SK-N-SH (cell line): Measurements from ENCODE around the gene F2R. TPM values are rescaled to one million over a fixed set of nuclear protein-coding genes. Genes with fewer than 3 reads are reported as not detected.

Experiments used
- CTCF ChIA-PET: fragments of 300-600, 350-600 bp; formaldehyde crosslinking; extraction: SDS; loops from one replicate; lab custom pipeline; 2021; lab: Yijun Ruan, JAX
- POLR2A ChIA-PET: fragments of 350-600 bp; sonication (Branson Sonifier 250); formaldehyde crosslinking; extraction: SDS; loops from one replicate; lab custom pipeline; 2020; ENCODE audit warnings: antibody characterized with exemption, inconsistent platforms; lab: Yijun Ruan, JAX
- DNase-seq: peaks from one replicate; pipeline ENCODE4 v3.0.0; 2012
- H2AFZ ChIP-seq: fragments of 200-600 bp; sonication (generic); 2 replicates; pipeline ENCODE4 v1.8.1; 2016; ENCODE audit warnings: antibody characterized with exemption, mild to moderate bottlenecking, low read depth
- H3F3A ChIP-seq: fragments of 200-600 bp; sonication (generic); replicated peaks from 2 replicates; pipeline ENCODE3; 2016; ENCODE audit warnings: antibody characterized with exemption, mild to moderate bottlenecking; ENCODE audit not compliant: insufficient read depth
- H3K27ac ChIP-seq, 2 experiments: fragments of 200-500 bp in 1 of 2; fragments of 200-600 bp in 1 of 2; sonication (Bioruptor generic) in 1 of 2; sonication (generic), shearing (Covaris generic) in 1 of 2; 2 replicates each; pipeline versions ENCODE4 v1.5.1 to v1.6.1; 2014 to 2016; ENCODE audit warnings: low read depth in 2 of 2, inconsistent platforms in 1 of 2, low read length in 1 of 2, mild to moderate bottlenecking in 1 of 2, mixed read lengths in 1 of 2
- H3K27me3 ChIP-seq: fragments of 200-600 bp; sonication (generic), shearing (Covaris generic); 2 replicates; pipeline ENCODE4 v1.6.1; 2016; ENCODE audit warnings: mixed run types; ENCODE audit not compliant: insufficient read depth
- H3K36me3 ChIP-seq, 2 experiments: fragments of 200-500 bp in 1 of 2; fragments of 200-600 bp in 1 of 2; sonication (Bioruptor generic) in 1 of 2; sonication (generic) in 1 of 2; replicated peaks in 1 of 2; 2 replicates each; pipeline versions ENCODE3 to v1.5.1; 2014 to 2016; ENCODE audit warnings: low read length in 1 of 2, mild to moderate bottlenecking in 1 of 2; ENCODE audit not compliant: insufficient read depth in 2 of 2, control insufficient read depth in 1 of 2
- H3K4me1 ChIP-seq, 2 experiments: fragments of 200-500 bp in 1 of 2; fragments of 200-600 bp in 1 of 2; sonication (Bioruptor generic) in 1 of 2; sonication (generic), shearing (Covaris generic) in 1 of 2; 2 replicates each; pipeline versions ENCODE4 v1.5.1 to v1.6.1; 2014 to 2016; ENCODE audit warnings: low read depth in 1 of 2, low read length in 1 of 2, mixed run types in 1 of 2; ENCODE audit not compliant: insufficient read depth in 2 of 2, control insufficient read depth in 1 of 2
- H3K4me2 ChIP-seq: fragments of 200-600 bp; sonication (generic), shearing (Covaris generic); 2 replicates; pipeline ENCODE4 v1.6.1; 2017; ENCODE audit warnings: mixed run types
- H3K4me3 ChIP-seq, 2 experiments: fragments of 200-500 bp in 1 of 2; fragments of 200-600 bp in 1 of 2; sonication (Bioruptor generic) in 1 of 2; sonication (generic), shearing (Covaris generic) in 1 of 2; 2 replicates each; pipeline versions ENCODE4 v1.5.1 to v1.8.1; 2014 to 2016; ENCODE audit warnings: low read depth in 2 of 2, inconsistent platforms in 1 of 2, low read length in 1 of 2, mild to moderate bottlenecking in 1 of 2, mixed read lengths in 1 of 2, moderate library complexity in 1 of 2
- H3K79me2 ChIP-seq: fragments of 200-600 bp; sonication (generic); 2 replicates; pipeline ENCODE4 v1.8.1; 2017; ENCODE audit warnings: mild to moderate bottlenecking; ENCODE audit not compliant: insufficient read depth
- H3K9ac ChIP-seq: fragments of 200-600 bp; sonication (generic); 2 replicates; pipeline ENCODE4 v1.6.1; 2017; ENCODE audit warnings: mixed run types
- H3K9me2 ChIP-seq: fragments of 200-600 bp; sonication (generic); 2 replicates; pipeline ENCODE4 v1.6.1; 2017; ENCODE audit warnings: mixed run types
- H3K9me3 ChIP-seq: fragments of 200-600 bp; sonication (generic); 2 replicates; pipeline ENCODE4 v1.6.1; 2017; ENCODE audit warnings: mixed run types, mild to moderate bottlenecking, moderate library complexity
- H4K20me1 ChIP-seq: fragments of 200-600 bp; sonication (generic); 2 replicates; pipeline ENCODE4 v1.6.1; 2017; ENCODE audit warnings: mild to moderate bottlenecking, mixed run types; ENCODE audit not compliant: insufficient read depth
- GATA2 ChIP-seq: sonication (generic); formaldehyde crosslinking; IDR thresholded peaks from 2 replicates; pipeline ENCODE4 v1.5.0; 2020; ENCODE audit warnings: mild to moderate bottlenecking, missing genetic modification reagents
- MEF2A ChIP-seq: IDR thresholded peaks from 2 replicates; pipeline ENCODE4 v1.4.0; 2012; ENCODE audit warnings: low read depth, borderline replicate concordance
- MXI1 ChIP-seq: IDR thresholded peaks from 2 replicates; pipeline ENCODE4 v1.6.1; 2012; ENCODE audit warnings: mild to moderate bottlenecking, low read depth, low read length, improper control_type of control experiment
- POLR2AphosphoS5 ChIP-seq: IDR thresholded peaks from 2 replicates; pipeline ENCODE4 v1.6.1; 2012; ENCODE audit warnings: low read depth, low read length
- RCOR1 ChIP-seq: fragments of 150-350 bp; IDR thresholded peaks from 2 replicates; pipeline ENCODE4 v1.6.1; 2017; ENCODE audit warnings: antibody characterized with exemption, low read length
- RFX5 ChIP-seq: IDR thresholded peaks from 2 replicates; pipeline ENCODE4 v1.6.1; 2012; ENCODE audit warnings: mild to moderate bottlenecking, improper control_type of control experiment, low read length
- SIN3A ChIP-seq: IDR thresholded peaks from 2 replicates; pipeline ENCODE4 v1.6.1; 2012; ENCODE audit warnings: low read depth, mild to moderate bottlenecking, low read length, moderate library complexity, borderline replicate concordance
- TAF1 ChIP-seq: IDR thresholded peaks from 2 replicates; pipeline ENCODE4 v1.6.1; 2012; ENCODE audit warnings: low read depth, mild to moderate bottlenecking, low read length, moderate library complexity, borderline replicate concordance
- WGBS: methylation state at CpG from one replicate; pipeline ENCODE4 v1.1.6; 2017; ENCODE audit warnings: low lambda C conversion rate; 5-methylcytosine and 5-hydroxymethylcytosine counted together
- polyA plus RNA-seq, 3 experiments: library from polyadenylated mRNA; depleted of rRNA; stranded (reverse); fragments of >200 nt; gene quantifications; 2 replicates each; pipeline ENCODE4 v1.2.3, GENCODE V29; 2012
- TF ChIP-seq, protein P1 (sequence below): fragments of 150-350 bp; IDR thresholded peaks from 2 replicates; pipeline ENCODE4 v1.6.1; 2016; ENCODE audit warnings: mild to moderate bottlenecking, low read depth, low read length
- TF ChIP-seq, protein P2 (sequence below): IDR thresholded peaks from 2 replicates; pipeline ENCODE4 v1.4.0; 2012; ENCODE audit warnings: low read depth, borderline replicate concordance
- TF ChIP-seq, protein P3 (sequence below): IDR thresholded peaks from 2 replicates; pipeline ENCODE4 v1.4.0; 2012; ENCODE audit warnings: low read depth

The F2R gene
- polyA plus RNA-seq, 1 of the 3 experiments (the other 2 are of a cell fraction) = 212 TPM

- DNase-seq = no peak
- Histone ChIP-seq H3K27me3 (no peaks in the 10 kb centered on the region), H3K4me1 (peaks cover 16 to 32% of the 10 kb centered on the region in 2 experiments; a peak in 3 of 4 replicates), H2AFZ (peak overlapping the region; percentile 78; the same call in 1 of the 2 replicates), H3K4me2 (peak overlapping the region; percentile 88), H3K9me2 (no peaks in the 10 kb centered on the region), H3K36me3 (peaks cover 0 to 4% of the 10 kb centered on the region in 2 experiments), H4K20me1 (peaks cover 12% of the 10 kb centered on the region; the same call in 1 of the 2 replicates), H3K9ac (peak overlapping the region; percentile 93), H3K27ac (peak overlapping the region; percentile 48 to 82; a peak in 3 of 4 replicates), H3K9me3 (no peaks in the 10 kb centered on the region), H3K79me2 (peaks cover 43% of the 10 kb centered on the region), H3K4me3 (peak overlapping the region; percentile 83 to 86), H3F3A (peaks cover 16% of the 10 kb centered on the region)
- ChIA-PET CTCF (interaction anchor here (1.0 to 1.9 kb wide), 11 partner anchors 8 to 313 kb away, joined by 3 to 8 read pairs (median 3); no protein-coding TSS in a partner anchor), POLR2A (no interaction called here)
- 6% methylated on average over 8 of the region's 14 CpGs for WGBS
- TF ChIP-seq SIN3A = no peak
Measured at GRCh38 chr5:76715486-76715735, 515 bp upstream of the F2R start.

DNA sequence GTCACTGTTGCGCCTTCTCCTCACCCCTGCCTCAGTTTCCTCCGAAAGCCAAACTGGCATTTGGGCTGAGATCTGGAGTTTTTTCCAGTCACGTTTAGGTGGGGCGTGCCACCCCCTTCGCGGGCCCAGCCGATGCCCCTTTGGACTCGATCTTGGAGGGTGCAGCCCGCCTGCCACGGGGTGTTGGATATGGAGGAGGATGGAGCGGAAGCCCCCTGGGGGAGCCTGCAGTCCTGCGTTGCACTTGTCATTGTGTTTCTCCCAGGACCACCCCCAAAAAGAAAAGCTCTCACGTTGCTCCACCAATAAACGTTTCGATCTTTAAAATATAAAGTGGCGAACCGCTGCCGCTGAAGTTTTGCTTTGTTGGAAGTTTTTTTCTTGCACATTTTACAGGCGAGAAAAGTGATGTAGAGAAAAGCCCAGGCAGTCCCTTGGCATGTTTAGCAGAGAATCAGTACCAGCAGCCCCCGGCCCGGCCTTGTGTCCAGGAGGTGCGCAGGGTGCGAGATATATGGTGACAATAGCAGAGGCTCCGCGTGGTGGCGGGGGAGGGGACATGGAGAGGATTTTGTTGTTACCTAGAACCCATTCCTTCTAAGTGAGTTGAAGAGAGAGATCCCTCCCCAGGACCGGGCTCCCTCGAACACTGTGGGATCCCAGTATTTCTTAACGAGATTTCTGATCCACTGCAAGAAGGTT lies 681 bp downstream of the F2R start:
- DNase-seq = peak; percentile 56
- 5% methylated on average over 25 of the region's 29 CpGs for WGBS

More for the DNA sequence above, 681 bp downstream of the F2R start:
- H3F3A ChIP-seq = peaks cover 11% of the 10 kb centered on the region
- no peaks in the 10 kb centered on the region for H3K9me3 ChIP-seq
- peak overlapping the region; percentile 83 to 86 for H3K4me3 ChIP-seq
- ChIA-PET CTCF (interaction anchor here (0.6 to 1.9 kb wide), 6 partner anchors 9 to 115 kb away, joined by 3 to 8 read pairs (median 4); no protein-coding TSS in a partner anchor), POLR2A (no interaction called here)
- no peaks in the 10 kb centered on the region for H3K27me3 ChIP-seq
- H3K4me2 ChIP-seq = peak overlapping the region; percentile 88
- H3K27ac ChIP-seq = peak overlapping the region; percentile 77 to 82
- H3K4me1 ChIP-seq = peaks cover 18 to 20% of the 10 kb centered on the region in 2 experiments; a peak in 3 of 4 replicates
- H3K9ac ChIP-seq = peak overlapping the region; percentile 93
- peaks cover 55% of the 10 kb centered on the region for H3K79me2 ChIP-seq
- peaks cover 4% of the 10 kb centered on the region in 2 experiments for H3K36me3 ChIP-seq
- peaks cover 24% of the 10 kb centered on the region for H4K20me1 ChIP-seq
- H2AFZ ChIP-seq = peak overlapping the region; percentile 65; the same call in 1 of the 2 replicates
- TF ChIP-seq, protein P1, sequence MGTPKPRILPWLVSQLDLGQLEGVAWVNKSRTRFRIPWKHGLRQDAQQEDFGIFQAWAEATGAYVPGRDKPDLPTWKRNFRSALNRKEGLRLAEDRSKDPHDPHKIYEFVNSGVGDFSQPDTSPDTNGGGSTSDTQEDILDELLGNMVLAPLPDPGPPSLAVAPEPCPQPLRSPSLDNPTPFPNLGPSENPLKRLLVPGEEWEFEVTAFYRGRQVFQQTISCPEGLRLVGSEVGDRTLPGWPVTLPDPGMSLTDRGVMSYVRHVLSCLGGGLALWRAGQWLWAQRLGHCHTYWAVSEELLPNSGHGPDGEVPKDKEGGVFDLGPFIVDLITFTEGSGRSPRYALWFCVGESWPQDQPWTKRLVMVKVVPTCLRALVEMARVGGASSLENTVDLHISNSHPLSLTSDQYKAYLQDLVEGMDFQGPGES = no peak
- TF ChIP-seq SIN3A (peak; percentile 44; the same call in 1 of the 2 replicates), MXI1 (no peak), MEF2A (no peak), GATA2 (CRISPR knock-in tag) (no peak), RCOR1 (no peak), POLR2AphosphoS5 (0 out of 2 replicates have a peak, but pooled peaks have one; percentile 10), TAF1 (peak; percentile 45; the same call in 1 of the 2 replicates), RFX5 (no peak)
- TF ChIP-seq, protein P2, sequence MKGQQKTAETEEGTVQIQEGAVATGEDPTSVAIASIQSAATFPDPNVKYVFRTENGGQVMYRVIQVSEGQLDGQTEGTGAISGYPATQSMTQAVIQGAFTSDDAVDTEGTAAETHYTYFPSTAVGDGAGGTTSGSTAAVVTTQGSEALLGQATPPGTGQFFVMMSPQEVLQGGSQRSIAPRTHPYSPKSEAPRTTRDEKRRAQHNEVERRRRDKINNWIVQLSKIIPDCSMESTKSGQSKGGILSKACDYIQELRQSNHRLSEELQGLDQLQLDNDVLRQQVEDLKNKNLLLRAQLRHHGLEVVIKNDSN = no peak
- TF ChIP-seq, protein P3, sequence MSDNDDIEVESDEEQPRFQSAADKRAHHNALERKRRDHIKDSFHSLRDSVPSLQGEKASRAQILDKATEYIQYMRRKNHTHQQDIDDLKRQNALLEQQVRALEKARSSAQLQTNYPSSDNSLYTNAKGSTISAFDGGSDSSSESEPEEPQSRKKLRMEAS = peak; percentile 78
- H3K9me2 ChIP-seq = no peaks in the 10 kb centered on the region
